GM12878 (cell line): ENCODE data around the gene TSPEAR. TPM values are rescaled to one million over a fixed set of nuclear protein-coding genes. Genes with fewer than 3 reads are reported as not detected.

Experiments used
- ATAC-seq: fragments of 200-7000 bp; cut with Tn5 transposase; 3 replicates; pipeline ENCODE4 v1.9.1; 2020; ENCODE audit warnings: mild to moderate bottlenecking, moderate library complexity
- BruUV-seq: library from RNA; stranded (reverse); fragments of 400-500 nt; replicated peaks from 2 replicates; lab custom pipeline; 2021; lab: Mats Ljungman, UMichigan
- CTCF ChIA-PET: fragments of 300-600 bp; sonication (Branson Sonifier 250); formaldehyde crosslinking; extraction: SDS; loops from one replicate; lab custom pipeline; 2021; ENCODE audit warnings: inconsistent platforms; lab: Yijun Ruan, JAX
- POLR2A ChIA-PET: fragments of 350-600 bp; formaldehyde crosslinking; extraction: SDS; loops from one replicate; lab custom pipeline; 2021; ENCODE audit warnings: inconsistent platforms; lab: Charles Lee
- RAD21 ChIA-PET: fragments of 300-600 bp; sonication (Branson Sonifier 250); formaldehyde crosslinking; loops from one replicate; lab custom pipeline; 2023; ENCODE audit warnings: antibody characterized with exemption; ENCODE audit not compliant: unreplicated experiment; lab: Charles Lee
- SMC1A ChIA-PET: fragments of 300-600 bp; sonication (Branson Sonifier 250); formaldehyde crosslinking; loops from one replicate; lab custom pipeline; 2023; ENCODE audit not compliant: unreplicated experiment, uncharacterized antibody; lab: Charles Lee
- DNase-seq: peaks from one replicate; pipeline ENCODE4 v3.0.0-alpha.2; 2011; ENCODE audit warnings: low read depth, low spot score
- FAIRE-seq: peaks from 3 replicates; lab custom pipeline; 2011; peaks lifted over from hg19 to GRCh38; lab: Jason Lieb, UNC
- H2AFZ ChIP-seq: 2 replicates; pipeline ENCODE4 v1.6.0; 2011; ENCODE audit warnings: low read depth, low read length, control low read depth; ENCODE audit not compliant: control insufficient read depth
- H3K27ac ChIP-seq: 2 replicates; pipeline ENCODE4 v1.5.1; 2011; ENCODE audit warnings: control low read depth; ENCODE audit not compliant: control insufficient read depth, insufficient read depth
- H3K27me3 ChIP-seq, 2 experiments: replicated peaks in 1 of 2; 2 replicates each; pipeline versions ENCODE4 v1.6.0 to v1.6.1; 2011; ENCODE audit warnings: low read length in 1 of 2; ENCODE audit not compliant: control insufficient read depth in 2 of 2, insufficient read depth in 2 of 2
- H3K36me3 ChIP-seq, 2 experiments: 2 replicates each; pipeline ENCODE4 v1.5.1; 2011; ENCODE audit warnings: low read length in 1 of 2; ENCODE audit not compliant: control insufficient read depth in 2 of 2, insufficient read depth in 2 of 2
- H3K4me1 ChIP-seq: 2 replicates; pipeline ENCODE4 v1.6.1; 2011; ENCODE audit warnings: mild to moderate bottlenecking, low read length, moderate library complexity, mixed read lengths; ENCODE audit not compliant: control insufficient read depth, insufficient read depth
- H3K4me2 ChIP-seq: 2 replicates; pipeline ENCODE4 v1.6.0; 2011; ENCODE audit warnings: control low read depth; ENCODE audit not compliant: control insufficient read depth, insufficient read depth
- H3K4me3 ChIP-seq: fragments of 200-600 bp; sonication (generic); 2 replicates; pipeline ENCODE4 v1.5.1; 2016
- H3K79me2 ChIP-seq: 2 replicates; pipeline ENCODE4 v1.6.0; 2011; ENCODE audit warnings: low read length; ENCODE audit not compliant: control insufficient read depth, insufficient read depth
- H3K9ac ChIP-seq: 2 replicates; pipeline ENCODE4 v1.8.0; 2011; ENCODE audit warnings: low read length, control low read depth, mixed read lengths; ENCODE audit not compliant: control insufficient read depth, insufficient read depth
- H3K9me3 ChIP-seq: replicated peaks from 3 replicates; pipeline ENCODE4 v1.5.1; 2011; ENCODE audit warnings: mild to moderate bottlenecking, low read length; ENCODE audit not compliant: control insufficient read depth, insufficient read depth
- H4K20me1 ChIP-seq: 2 replicates; pipeline ENCODE4 v1.6.0; 2011; ENCODE audit not compliant: control insufficient read depth, insufficient read depth
- EP300 ChIP-seq, 2 experiments: fragments of 150-350 bp in 1 of 2; IDR thresholded peaks; 2 replicates each; pipeline ENCODE4 v1.6.1; 2011 to 2012; ENCODE audit warnings: low read depth in 2 of 2, low read length in 2 of 2, borderline replicate concordance in 1 of 2, improper control_type of control experiment in 1 of 2, inconsistent platforms in 1 of 2; ENCODE audit not compliant: control insufficient read depth in 1 of 2
- ESRRA ChIP-seq: IDR thresholded peaks from 2 replicates; pipeline ENCODE4 v1.6.1; 2012; ENCODE audit warnings: mild to moderate bottlenecking, low read length, improper control_type of control experiment
- FOXM1 ChIP-seq: IDR thresholded peaks from 2 replicates; pipeline ENCODE4 v1.6.1; 2012; ENCODE audit warnings: low read depth, mild to moderate bottlenecking, inconsistent platforms, low read length, moderate library complexity
- SMC3 ChIP-seq: IDR thresholded peaks from 2 replicates; pipeline ENCODE4 v1.6.1; 2011; ENCODE audit warnings: low read length, improper control_type of control experiment, borderline replicate concordance
- SREBF1 ChIP-seq: IDR thresholded peaks from 2 replicates; pipeline ENCODE4 v1.6.1; 2012; ENCODE audit warnings: mild to moderate bottlenecking, low read length
- STAT1 ChIP-seq: fragments of 450-650 bp; conservative IDR thresholded peaks from 2 replicates; pipeline ENCODE4 v1.6.1; 2014; ENCODE audit warnings: antibody characterized with exemption, mild to moderate bottlenecking
- ZBTB4 ChIP-seq: fragments of 450-650 bp; formaldehyde crosslinking; IDR thresholded peaks from 2 replicates; pipeline ENCODE4 v1.4.0; 2022; ENCODE audit warnings: mild to moderate bottlenecking, moderate library complexity
- WGBS: methylation state at CpG from one replicate; pipeline ENCODE4 v1.1.6; 2016; ENCODE audit warnings: low lambda C conversion rate; ENCODE audit not compliant: insufficient replicate concordance, insufficient coverage; ENCODE audit errors: missing lambda C conversion rate; 5-methylcytosine and 5-hydroxymethylcytosine counted together
- in situ Hi-C: fragments of 300-500 bp; cut with MboI; formaldehyde crosslinking; loops from 9 replicates; pipeline ENCODE4 v1.14.3; 2018; ENCODE audit warnings: mixed read lengths
- intact Hi-C: fragments of 100-400 bp; cut with micrococcal nuclease; formaldehyde crosslinking; loops from one replicate; pipeline ENCODE4 v1.14.2; 2022; ENCODE audit not compliant: unreplicated experiment
- polyA plus RNA-seq, 11 experiments: library from polyadenylated mRNA; depleted of rRNA in 4 of 11; unstranded in 6 of 11; stranded (reverse) in 5 of 11; fragments of >200 nt; fragmentation: Nextera tagmentation in 4 of 11; fragmentation: Illumina TruSeq in 1 of 11; extraction: Ambion mirVana in 4 of 11; extraction: Trizol in 1 of 11; gene quantifications; 1 replicate in 1 of 11; 2 replicates in 10 of 11; pipeline versions ENCODE4 v1.2.1 to v1.2.3, GENCODE V29; 2011 to 2016; ENCODE audit warnings: inconsistent platforms in 2 of 11, missing spikeins in 2 of 11, low read depth in 1 of 11
- total RNA-seq, 4 experiments: library from RNA; depleted of rRNA in 3 of 4; stranded (reverse); fragments of >200 nt in 3 of 4; fragmentation: Illumina TruSeq in 1 of 4; extraction: Trizol in 1 of 4; gene quantifications; 2 replicates each; pipeline versions ENCODE4 v1.2.1 to v1.2.3, GENCODE V29; 2013 to 2021

Gene TSPEAR
- total and polyA plus RNA-seq, 10 of the 15 experiments (the other 5 are each of a cell fraction or from before 2014, with no cell fraction given): not detected

GRCh38 chr21:44567481-44568171 is 143.7 kb downstream of the TSPEAR start:
- WGBS: 71% methylated on average over 18 of the region's 18 CpGs
- in situ Hi-C loops (no loop called here), intact Hi-C loops (no loop called here)
- SMC1A ChIA-PET: no interaction called here
- no peaks in the 10 kb centered on the region; the same call in 1 of the 3 replicates for H3K9me3 ChIP-seq
- RAD21 ChIA-PET: no interaction called here
- H3K4me2 ChIP-seq: no peak overlapping the region
- CTCF ChIA-PET: no interaction called here
- no peaks in the 10 kb centered on the region for H3K4me1 ChIP-seq
- BruUV-seq: no TSS peak
- H4K20me1 ChIP-seq: no peaks in the 10 kb centered on the region
- no peaks in the 10 kb centered on the region for H3K79me2 ChIP-seq
- no peaks in the 10 kb centered on the region for H3K36me3 ChIP-seq
- H3K27me3 ChIP-seq: no peaks in the 10 kb centered on the region
- no peak for FAIRE-seq
- no peak overlapping the region for H3K4me3 ChIP-seq
- TF ChIP-seq SREBF1 (no peak), EP300 (IDR thresholded peaks at IDR 0.05; ENCODE audit: borderline replicate concordance in 1 of 2, control insufficient read depth in 1 of 2, low read depth in 2 of 2, low read length in 2 of 2) (no peak), STAT1 (no peak), SMC3 (no peak), ESRRA (no peak), FOXM1 (no peak), ZBTB4 (CRISPR knock-in tag) (no peak)
- POLR2A ChIA-PET: no interaction called here
- no peak overlapping the region for H2AFZ ChIP-seq
- ATAC-seq: no peak
- H3K9ac ChIP-seq: no peak overlapping the region
- no peak for DNase-seq
- no peak overlapping the region for H3K27ac ChIP-seq
